ENCODE data around the gene DTYMK. TPM values are rescaled to one million over a fixed set of nuclear protein-coding genes. Genes with fewer than 3 reads are reported as not detected.

DTYMK gene
- total and polyA plus RNA-seq, 2 of the 8 experiments (the other 6 are each of a cell fraction or from before 2014, with no cell fraction given) = 58.3 to 69.9 TPM

DNA sequence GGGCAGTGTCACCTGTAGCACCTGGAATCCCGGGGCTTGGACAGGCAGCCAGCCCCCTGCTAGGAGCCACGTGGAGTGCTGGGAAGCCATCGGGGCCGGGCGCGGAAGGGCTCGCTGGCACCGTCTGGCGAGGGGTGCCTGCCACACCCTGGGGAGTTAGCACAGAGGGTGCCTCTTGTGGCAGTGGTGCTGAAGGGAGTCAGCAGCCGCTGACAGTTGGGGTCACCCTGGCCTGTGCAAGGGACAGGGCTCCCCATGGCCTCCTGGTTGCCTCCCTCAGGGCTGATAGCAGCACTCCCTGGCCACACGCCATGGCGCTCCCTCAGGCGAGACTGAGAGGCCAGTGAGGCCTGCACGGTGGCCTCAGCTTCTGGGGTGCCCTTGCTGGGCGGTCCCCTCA lies 33.9 kb upstream of the DTYMK start:
- no peak overlapping the region for H3K56ac ChIP-seq (replicated peaks; ENCODE audit: insufficient read length, low read depth, low read length)
- H3K79me1 ChIP-seq (ENCODE audit: low read depth, low read length) = no peaks in the 10 kb centered on the region; the same call in 1 of the 2 replicates
- FAIRE-seq (no peak), DNase-seq (ENCODE audit: low read depth in 1 of 2, low spot score in 2 of 2) (no peak)
- no peaks in the 10 kb centered on the region for H3K23me2 ChIP-seq (ENCODE audit: low read depth, low read length)
- H2BK15ac ChIP-seq (ENCODE audit: low read length) = no peak overlapping the region
- H2BK12ac ChIP-seq (ENCODE audit: low read depth, low read length) = no peak overlapping the region
- H2AFZ ChIP-seq (ENCODE audit: low read length) = no peak overlapping the region
- H3K27ac ChIP-seq (ENCODE audit: low read depth, low read length) = no peak overlapping the region
- H3K79me2 ChIP-seq (ENCODE audit: control insufficient read depth in 1 of 2, insufficient read depth in 2 of 2, low read length in 2 of 2) = no peaks in the 10 kb centered on the region
- H3K27me3 ChIP-seq (replicated peaks in 1 of 4; ENCODE audit: control insufficient read depth in 3 of 4, extremely low read depth in 1 of 4, insufficient read depth in 3 of 4, low read length in 3 of 4) = no peaks in the 10 kb centered on the region; a peak in 1 of 7 replicates
- no peak overlapping the region for H3K4ac ChIP-seq (replicated peaks; ENCODE audit: insufficient read length, low read depth, low read length)
- no peak overlapping the region for H2BK5ac ChIP-seq (ENCODE audit: low read depth, low read length)
- H3K23ac ChIP-seq (ENCODE audit: insufficient read length) = no peak overlapping the region
- H4K8ac ChIP-seq (ENCODE audit: extremely low read depth, insufficient read depth, low read length) = peak overlapping the region; percentile 35; the same call in 1 of the 2 replicates
- peaks cover 6 to 47% (median 36%) of the 10 kb centered on the region in 4 experiments; a peak in 7 of 8 replicates for H3K36me3 ChIP-seq (ENCODE audit: control insufficient read depth in 2 of 4, insufficient read depth in 4 of 4, low read length in 3 of 4)
- H4K91ac ChIP-seq (replicated peaks; ENCODE audit: insufficient read length, low read length) = no peak overlapping the region
- ChIA-PET POLR2A (ENCODE audit: partially characterized antibody) (interaction anchor here (0.9 to 1.5 kb wide), 3 partner anchors 13 to 47 kb away, joined by 3 to 6 read pairs (median 3); partner anchors contain the start of gene ING5), CTCF (ENCODE audit: partially characterized antibody) (interaction anchor here (1.2 kb wide), 1 partner anchor 29 kb away, joined by 4 read pairs; no protein-coding TSS in a partner anchor)
- TF ChIP-seq KDM1A (IDR thresholded peaks at IDR 0.05; ENCODE audit: borderline replicate concordance, low read length) (no peak), RBBP5 (IDR thresholded peaks at IDR 0.05; ENCODE audit: borderline replicate concordance, low read depth, low read length) (no peak), SIN3A (conservative IDR thresholded peaks at IDR 0.05 in 1 of 2, IDR thresholded peaks at IDR 0.05 in 1 of 2; ENCODE audit: low read depth in 1 of 2, low read length in 2 of 2) (no peak), GABPA (IDR thresholded peaks at IDR 0.05; ENCODE audit: borderline replicate concordance, insufficient read depth, low read length) (no peak)
- 94% methylated on average over 15 of the region's 15 CpGs; no CpG with 5 or more reads in 1 of the 2 experiments for WGBS, 2 experiments (ENCODE audit: extremely low coverage in 1 of 2, insufficient coverage in 1 of 2, insufficient read length in 1 of 2, insufficient replicate concordance in 2 of 2, low coverage in 1 of 2, low lambda C conversion rate in 2 of 2, missing lambda C conversion rate in 1 of 2)
- H3K9me3 ChIP-seq (ENCODE audit: insufficient read depth in 2 of 2, low read depth in 1 of 2, low read length in 1 of 2) = peaks cover 12 to 16% of the 10 kb centered on the region in 2 experiments
- no peak overlapping the region for H3K4me2 ChIP-seq (ENCODE audit: insufficient read depth in 1 of 2, low read depth in 2 of 2, low read length in 2 of 2)
- no peak overlapping the region for H3K18ac ChIP-seq (ENCODE audit: extremely low read depth, low read length)
- H2AK5ac ChIP-seq (ENCODE audit: low read depth, low read length) = no peak overlapping the region
- peaks cover 2 to 6% of the 10 kb centered on the region in 2 experiments for H4K20me1 ChIP-seq (replicated peaks in 1 of 2; ENCODE audit: control insufficient read depth in 1 of 2, insufficient read depth in 2 of 2, low read length in 2 of 2)
- no peak overlapping the region for H4K5ac ChIP-seq (ENCODE audit: insufficient read length, low read depth, low read length)
- no peak overlapping the region for H2BK20ac ChIP-seq (ENCODE audit: low read length)
- H3K4me1 ChIP-seq (replicated peaks in 1 of 4; ENCODE audit: control insufficient read depth in 3 of 4, insufficient read depth in 4 of 4, low read length in 3 of 4) = no peaks in the 10 kb centered on the region
- H3K14ac ChIP-seq (ENCODE audit: insufficient read length) = no peak overlapping the region
- H3K4me3 ChIP-seq (ENCODE audit: extremely low read depth in 1 of 4, insufficient read depth in 2 of 4, low read depth in 3 of 4, low read length in 4 of 4) = no peak overlapping the region
- H2BK120ac ChIP-seq (replicated peaks; ENCODE audit: low read depth, low read length) = no peak overlapping the region
- H3K9ac ChIP-seq (replicated peaks in 1 of 4; ENCODE audit: extremely low read depth in 1 of 4, low read depth in 3 of 4, low read length in 3 of 4) = no peak overlapping the region
